ENCODE results near the gene WWP2.
"Not testable (repeated sequence)": the region's sequence is repeated elsewhere in the genome, so short reads cannot be mapped to it uniquely, and the experiment has no call there.

DNA sequence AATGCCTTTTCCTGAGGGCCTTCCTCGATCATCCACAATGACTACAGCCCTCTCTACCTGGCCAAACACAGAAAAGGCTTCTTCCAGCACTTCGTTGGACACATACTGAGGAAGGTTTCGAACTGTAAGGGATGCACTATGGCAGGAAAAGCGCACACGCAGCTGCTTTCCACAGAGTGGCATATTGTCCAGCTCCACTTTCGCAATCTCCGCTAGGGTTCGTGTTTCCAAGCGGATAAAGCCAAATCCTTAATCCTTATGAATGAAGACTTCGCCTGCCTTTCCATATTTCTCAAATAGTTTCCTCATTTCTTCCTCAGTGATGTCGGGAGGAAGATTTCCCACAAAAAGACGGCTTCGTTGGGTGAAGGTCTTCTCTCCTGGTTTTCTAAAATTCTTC, 4.8 kb upstream of the WWP2 start:
- TF ChIP-seq, protein P1, sequence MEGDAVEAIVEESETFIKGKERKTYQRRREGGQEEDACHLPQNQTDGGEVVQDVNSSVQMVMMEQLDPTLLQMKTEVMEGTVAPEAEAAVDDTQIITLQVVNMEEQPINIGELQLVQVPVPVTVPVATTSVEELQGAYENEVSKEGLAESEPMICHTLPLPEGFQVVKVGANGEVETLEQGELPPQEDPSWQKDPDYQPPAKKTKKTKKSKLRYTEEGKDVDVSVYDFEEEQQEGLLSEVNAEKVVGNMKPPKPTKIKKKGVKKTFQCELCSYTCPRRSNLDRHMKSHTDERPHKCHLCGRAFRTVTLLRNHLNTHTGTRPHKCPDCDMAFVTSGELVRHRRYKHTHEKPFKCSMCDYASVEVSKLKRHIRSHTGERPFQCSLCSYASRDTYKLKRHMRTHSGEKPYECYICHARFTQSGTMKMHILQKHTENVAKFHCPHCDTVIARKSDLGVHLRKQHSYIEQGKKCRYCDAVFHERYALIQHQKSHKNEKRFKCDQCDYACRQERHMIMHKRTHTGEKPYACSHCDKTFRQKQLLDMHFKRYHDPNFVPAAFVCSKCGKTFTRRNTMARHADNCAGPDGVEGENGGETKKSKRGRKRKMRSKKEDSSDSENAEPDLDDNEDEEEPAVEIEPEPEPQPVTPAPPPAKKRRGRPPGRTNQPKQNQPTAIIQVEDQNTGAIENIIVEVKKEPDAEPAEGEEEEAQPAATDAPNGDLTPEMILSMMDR (IDR thresholded peaks at IDR 0.05): not testable (repeated sequence)
- not testable (repeated sequence) for TF ChIP-seq POLR2A (IDR thresholded peaks at IDR 0.05; ENCODE audit: low read depth)
